Stimulated activated CD8-positive, alpha-beta memory T cell treated with anti-CD3 and anti-CD28 coated beads, Interleukin-7, amount 100 ng/mL, for 4 hours (primary cell): ENCODE data around the gene EID3.

ENCODE experiments used
- DNase-seq, 2 donors: peaks; one replicate each; pipeline ENCODE4 v3.0.0-alpha.2; 2020; ENCODE audit warnings: low read depth in 2 of 2

The EID3 gene

DNA sequence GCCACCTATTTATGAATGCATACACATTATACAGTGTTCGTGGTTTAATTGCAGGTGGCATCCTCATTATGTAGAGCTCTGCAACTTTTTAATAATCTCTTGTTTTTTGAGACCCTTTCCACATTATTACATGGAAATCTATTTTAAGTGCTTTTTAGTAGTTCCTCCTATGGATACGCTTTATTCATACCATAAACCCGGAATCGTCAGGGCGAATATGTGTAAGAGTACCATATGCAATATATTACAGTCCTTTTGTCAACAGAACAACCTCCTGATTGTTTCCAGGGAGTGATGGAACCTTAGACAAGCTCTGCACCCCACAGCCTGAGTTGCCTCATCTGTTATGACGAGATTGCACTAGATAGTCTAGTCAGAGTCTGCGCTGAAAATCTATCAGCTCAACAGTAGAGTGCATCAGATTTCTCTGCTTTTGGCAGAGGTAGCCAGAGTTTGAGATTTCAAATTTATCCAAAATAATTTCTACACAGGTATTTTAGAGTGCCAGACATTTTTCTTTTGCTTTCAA lies 33.6 kb downstream of the EID3 start:
- DNase-seq, result no peak

DNA sequence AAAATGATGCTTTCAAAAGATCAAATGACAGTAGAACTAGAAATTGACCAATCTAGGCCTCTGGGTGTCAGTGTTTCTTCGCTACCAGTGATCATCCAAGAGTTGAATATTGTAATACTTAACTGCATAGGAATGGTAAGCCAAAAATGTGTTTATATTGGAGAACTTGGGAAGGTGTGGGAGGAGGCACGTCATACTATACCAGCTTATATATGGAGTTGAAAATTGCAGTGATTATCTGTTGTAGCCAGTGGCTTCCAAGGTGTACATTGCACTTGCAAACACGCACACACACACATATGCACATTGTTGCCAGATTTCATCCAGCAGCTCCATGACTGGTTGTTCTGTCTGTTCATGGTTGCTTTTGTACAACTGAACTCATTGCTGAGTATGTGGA lies 36.1 kb downstream of the EID3 start:
- no peak for DNase-seq

DNA sequence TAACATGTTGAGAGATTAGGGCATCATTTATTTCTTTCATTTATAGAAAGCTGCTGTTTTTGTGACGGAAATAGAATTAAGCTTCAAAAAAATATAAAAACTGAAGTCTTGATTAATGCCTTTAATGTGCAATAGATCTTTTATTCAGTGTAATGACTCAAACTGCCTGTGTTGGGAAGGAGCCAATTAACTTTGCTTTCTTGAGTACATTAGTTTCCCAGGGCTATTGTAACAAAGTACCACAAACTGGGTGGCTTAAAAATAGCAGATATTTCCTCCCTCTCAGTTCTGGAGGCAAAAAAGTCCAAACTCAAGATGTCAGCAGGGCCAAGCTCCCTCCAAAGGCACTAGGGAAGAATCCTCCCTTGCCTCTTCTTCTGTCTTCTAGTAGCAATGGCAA lies 36.6 kb downstream of the EID3 start:
- no peak for DNase-seq

DNA sequence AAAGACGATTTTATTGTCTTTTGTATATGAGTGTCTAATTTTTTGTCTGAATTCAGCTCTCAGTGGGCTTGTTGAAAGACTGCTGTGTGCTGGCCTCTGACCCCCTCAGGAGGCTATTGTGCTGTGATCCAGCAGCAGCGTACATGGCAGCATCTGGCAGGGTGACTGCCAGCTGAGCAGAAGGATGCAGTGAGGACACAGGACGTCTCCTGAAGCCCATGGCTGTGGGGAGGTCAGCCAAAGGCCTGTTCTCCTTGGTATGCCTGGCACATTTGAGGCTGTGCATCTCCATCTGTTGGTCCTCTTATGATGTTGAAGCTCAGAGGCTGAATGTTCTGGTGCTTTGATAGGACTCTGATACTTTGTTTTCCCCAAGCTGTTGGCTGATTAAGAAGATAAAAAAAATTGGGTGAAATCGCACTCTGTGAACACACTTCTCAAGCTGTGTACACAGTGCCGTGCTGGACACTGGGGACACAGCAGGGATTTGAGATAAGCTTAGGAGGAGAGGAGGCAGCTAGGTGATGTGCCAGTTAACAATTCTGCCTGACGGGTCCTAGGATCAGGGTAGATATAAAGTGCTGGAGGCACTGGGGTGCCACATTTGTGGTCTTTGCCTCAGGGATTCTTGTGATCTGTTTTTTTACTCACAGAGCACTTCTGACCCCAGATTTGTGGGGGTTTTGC lies 37.5 kb downstream of the EID3 start:
- no peak for DNase-seq

DNA sequence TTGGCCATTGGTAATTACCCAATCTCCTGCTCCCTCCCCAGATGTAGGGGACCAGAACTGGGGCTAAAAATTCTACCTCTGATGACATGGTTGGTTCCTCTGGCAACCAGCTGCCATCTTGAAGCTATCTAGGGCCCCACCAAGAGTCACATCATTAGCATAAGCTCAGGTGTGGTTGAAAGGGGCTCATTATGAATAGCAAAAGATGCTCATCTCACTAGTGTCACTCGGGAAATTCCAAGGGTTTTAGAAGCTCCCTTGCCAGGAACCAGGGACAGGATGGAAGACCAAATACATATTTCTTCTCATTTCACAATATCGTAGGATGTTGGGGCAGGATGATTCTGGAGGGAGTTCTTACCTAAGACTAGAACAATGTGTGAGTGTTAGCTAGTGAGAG lies 38.6 kb downstream of the EID3 start:
- DNase-seq, result no peak

DNA sequence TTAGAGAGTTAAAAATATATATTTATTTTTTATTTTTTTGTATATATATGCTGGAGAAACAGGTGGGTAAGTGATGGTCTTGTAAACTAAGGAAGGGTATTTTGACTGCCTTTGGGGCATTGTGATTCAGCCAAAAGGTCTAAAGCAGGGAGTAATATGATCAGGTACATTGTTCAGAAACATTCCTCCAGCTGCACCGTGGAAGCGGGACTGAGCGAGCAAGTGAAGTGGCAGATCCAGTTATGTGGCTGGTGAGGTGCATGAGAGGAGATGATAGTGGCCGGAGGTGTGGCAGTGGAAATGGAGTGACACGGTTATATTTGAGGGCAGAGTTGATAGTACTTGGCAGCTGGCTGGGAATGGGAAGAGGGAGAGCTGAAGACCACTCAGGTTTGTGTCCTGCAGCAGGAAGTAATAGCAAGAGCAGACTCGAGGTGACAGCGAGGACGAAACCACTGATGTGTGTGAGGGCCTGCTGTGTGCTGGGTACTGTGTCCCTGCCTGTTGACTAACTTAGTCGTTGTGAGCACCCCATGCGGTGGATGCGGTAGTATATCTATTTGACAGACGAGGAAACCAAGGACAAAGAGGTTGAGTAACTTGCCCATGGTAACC lies 39.2 kb downstream of the EID3 start:
- no peak for DNase-seq

DNA sequence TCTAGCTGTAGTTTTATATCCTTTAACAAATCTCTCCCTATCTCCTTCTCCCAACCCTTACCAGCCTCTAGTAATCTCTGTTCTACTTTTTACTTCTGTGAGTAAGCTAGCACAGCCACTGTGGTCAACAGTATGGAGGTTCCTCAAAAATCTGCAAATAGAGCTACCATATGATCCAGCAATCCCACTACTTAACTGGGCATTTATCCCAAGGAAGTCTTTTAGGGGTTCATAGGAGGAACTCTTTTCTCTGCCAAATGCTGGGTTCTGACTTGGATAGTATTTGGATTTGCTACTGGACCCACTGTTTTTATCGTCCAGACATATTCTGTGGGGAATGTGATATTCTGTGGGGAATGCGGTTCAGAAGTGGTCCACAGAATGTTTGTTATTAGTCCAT lies 41.1 kb downstream of the EID3 start:
- DNase-seq, result no peak

DNA sequence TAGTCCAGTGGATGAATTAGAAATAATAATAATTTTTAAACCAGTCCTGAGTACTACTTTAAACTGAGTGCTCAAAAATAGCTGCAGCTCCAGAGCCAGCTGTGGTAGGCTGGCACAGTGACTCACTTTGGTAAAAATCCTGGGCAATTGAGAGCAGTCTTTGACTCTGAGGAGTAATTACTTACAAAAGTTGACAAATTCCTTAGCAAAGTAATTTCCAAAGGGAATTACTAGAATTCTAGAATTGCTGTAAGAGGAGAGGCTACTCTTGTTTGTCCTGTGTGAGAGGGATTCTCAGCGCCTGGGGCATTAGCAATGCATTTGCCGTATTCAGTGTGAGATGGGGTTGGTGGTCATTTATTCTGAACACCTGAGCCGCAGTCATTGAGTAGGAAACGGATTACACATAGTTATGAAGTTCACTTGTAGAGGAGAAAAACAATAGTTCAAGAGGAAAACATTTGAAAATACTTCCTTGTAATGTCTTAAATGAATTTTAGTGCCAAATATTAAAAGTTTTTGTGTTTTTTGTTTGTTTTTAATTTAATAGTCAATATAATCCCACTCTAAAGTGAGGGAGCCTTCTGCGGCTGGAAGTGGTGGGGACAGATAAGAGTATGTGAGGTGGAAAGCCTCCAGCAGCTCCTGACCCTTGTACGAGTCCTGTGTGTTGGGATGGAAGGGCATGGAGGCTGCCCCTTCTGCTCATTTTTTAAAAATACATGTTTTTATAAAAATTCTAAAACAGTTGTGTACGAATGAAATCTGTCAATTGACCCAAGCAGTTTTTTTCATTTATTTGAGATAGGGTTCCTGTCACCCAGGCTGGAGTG lies 41.9 kb downstream of the EID3 start:
- no peak for DNase-seq

DNA sequence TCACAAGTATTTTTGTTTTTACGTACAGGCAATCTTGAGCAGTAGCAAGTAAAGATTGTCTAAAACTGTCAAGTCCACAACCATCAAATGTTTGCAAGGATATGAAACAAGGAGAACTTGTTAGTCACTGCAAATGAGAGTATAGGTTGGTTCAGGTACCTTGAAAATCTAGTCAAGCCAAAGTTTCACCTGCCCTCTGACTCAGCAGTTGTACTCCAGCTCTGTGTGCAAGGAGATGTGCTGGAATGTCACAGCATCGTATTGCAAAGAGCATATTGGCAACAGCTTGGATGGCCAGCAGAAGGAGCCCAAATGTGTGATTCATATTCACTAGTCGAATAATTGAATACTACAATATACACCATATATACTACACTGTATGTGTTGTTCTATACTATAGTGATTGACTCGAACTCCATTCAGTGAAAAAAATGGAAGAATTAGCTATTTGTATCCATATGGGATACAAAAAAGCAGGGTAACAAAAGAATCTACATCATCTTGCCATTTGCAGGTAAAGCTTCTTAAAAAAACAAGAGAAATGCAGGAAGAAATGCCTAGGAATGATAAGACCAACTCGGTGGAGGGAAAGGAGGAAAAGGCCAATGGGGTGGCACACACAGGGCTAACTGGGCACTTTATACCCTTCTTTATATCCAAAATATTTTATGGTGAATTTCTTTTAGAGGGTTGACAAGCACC lies 44.0 kb downstream of the EID3 start:
- DNase-seq, result no peak

DNA sequence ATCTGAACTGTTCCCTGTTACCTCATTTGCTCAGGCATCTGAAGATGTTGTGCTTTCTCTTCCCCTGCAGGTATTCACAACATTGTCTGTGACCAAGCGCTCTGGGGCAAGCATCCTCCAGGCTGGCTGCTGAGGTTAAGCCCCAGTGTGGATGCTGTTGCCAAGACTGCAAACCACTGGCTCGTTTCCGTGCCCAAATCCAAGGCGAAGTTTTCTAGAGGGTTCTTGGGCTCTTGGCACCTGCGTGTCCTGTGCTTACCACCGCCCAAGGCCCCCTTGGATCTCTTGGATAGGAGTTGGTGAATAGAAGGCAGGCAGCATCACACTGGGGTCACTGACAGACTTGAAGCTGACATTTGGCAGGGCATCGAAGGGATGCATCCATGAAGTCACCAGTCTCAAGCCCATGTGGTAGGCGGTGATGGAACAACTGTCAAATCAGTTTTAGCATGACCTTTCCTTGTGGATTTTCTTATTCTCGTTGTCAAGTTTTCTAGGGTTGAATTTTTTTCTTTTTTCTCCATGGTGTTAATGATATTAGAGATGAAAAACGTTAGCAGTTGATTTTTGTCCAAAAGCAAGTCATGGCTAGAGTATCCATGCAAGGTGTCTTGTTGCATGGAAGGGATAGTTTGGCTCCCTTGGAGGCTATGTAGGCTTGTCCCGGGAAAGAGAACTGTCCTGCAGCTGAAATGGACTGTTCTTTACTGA lies 44.9 kb downstream of the EID3 start:
- no peak for DNase-seq

DNA sequence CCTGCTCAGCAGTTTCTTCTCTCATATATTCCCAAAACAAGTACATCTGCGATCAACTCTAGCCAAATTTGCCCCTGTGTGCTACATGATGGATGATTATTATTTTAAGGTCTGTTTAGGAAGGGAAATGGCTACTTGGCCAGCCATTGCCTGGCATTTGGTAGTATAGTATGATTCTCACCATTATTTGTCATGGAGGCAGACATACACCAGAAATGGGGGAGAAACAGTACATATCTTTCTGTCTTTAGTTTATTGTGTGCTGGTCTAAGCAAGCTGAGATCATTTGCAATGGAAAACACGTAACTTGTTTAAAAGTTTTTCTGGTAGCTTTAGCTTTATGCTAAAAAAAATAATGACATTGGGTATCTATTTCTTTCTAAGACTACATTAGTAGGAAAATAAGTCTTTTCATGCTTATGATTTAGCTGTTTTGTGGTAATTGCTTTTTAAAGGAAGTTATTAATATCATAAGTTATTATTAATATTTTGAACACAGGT lies 45.5 kb downstream of the EID3 start:
- no peak for DNase-seq

DNA sequence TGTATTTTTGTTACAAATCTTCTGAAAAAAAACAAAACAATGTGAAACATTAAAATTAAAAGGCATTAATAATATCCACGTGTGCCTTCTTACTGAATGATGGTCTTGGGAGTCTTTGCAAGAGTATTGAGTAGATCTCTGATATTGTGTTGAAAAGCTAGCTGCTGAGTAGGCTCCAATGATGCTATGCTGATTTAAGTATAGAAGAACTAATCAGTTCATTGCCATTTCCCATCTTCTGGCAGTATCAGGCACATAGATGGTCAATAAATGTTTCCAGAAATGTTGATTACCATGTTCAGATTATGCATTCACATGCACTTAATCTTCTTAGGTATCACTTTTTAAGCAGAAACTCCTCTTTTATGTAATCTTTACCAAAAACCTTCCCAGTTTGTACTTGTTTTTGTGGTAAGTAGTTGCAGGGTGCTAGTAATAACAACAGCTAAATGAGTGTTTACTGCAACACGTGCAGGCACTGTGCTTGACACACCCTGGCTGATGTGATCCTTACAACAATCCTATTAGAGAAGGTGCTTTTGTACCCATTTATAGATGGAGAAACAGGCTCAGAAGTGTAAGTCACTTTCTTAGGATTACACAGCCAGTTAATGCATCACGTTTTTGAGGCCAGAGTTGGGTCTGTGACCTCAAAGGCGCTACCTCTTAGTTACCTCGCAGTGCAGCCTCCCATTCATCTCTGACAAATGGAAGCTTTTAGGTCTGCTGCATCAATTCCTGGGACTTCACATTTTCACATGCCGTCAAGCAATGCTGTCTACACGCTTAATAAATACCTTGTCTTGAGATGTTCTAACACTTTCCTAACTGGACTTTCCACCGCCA lies 46.9 kb downstream of the EID3 start:
- no peak for DNase-seq

DNA sequence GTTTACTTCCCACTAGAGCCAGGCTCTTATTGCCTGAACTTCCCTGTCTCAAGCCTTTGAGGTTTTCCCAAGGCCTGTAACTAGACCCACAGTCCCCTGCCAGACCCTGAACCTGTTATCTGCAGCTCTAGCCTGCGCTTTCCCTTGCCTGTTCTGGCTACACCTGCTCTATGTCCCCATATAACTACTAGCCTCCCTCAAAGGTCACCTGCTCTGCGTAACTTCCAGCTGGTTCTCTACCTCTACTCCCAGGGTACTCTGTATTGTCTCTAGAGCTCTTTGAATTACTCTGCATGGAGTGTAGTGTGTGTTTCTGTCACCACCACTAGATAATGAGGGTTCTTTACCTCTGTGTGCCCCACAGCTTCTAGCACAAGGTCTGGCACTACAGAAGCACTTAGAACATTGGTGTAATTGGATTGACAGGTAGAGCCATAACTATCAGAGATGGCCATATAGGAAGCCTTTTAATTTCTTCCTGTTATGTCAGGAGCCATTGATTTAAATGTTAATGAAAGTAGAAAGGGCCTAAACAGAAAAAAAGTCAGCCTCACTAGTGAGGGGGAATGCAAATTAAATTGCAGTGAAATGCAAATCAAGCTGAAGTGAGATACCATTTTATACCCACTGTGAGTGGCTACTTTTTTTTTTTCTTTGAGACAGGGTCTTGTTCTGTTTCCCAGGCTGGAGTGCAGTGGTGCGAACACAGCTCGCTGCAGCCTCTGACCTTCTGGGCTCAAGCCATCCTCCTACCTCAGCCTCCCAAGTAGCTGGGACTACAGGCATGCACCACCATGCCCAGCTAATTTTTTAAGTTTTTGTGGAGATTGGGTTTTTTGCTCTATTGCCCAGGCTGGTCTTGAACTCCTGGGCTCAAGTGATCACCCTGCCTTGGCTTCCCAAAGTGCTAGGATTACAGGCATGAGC lies 47.8 kb downstream of the EID3 start:
- no peak for DNase-seq

DNA sequence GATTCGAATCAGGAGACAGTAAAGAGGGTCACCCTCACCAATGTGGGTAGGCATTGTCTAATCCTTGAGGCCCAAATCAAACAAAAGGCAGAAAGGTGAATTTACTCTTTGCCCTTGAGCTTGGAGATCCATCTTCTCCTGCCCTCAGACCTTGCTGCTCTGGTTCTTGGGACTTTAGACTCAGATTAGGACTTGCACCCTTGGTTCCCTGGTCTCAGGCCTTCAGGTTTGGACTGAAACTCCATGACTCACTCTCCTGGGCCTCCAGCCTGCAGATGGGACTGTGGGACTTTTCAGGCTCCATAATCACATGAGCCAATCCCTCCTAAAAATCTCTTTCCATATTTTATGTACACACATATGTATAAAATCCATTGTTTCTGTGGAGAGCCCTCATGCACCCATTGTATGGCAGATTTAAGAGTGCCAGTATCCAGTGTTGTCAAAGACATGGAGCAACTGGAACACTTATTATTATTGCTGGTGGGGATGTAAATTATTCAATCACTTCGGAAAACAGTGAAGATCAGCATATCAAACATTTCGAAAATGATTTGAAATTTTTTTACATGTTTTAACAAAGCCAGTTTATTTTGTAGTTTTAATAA lies 48.7 kb downstream of the EID3 start:
- DNase-seq, result no peak

DNA sequence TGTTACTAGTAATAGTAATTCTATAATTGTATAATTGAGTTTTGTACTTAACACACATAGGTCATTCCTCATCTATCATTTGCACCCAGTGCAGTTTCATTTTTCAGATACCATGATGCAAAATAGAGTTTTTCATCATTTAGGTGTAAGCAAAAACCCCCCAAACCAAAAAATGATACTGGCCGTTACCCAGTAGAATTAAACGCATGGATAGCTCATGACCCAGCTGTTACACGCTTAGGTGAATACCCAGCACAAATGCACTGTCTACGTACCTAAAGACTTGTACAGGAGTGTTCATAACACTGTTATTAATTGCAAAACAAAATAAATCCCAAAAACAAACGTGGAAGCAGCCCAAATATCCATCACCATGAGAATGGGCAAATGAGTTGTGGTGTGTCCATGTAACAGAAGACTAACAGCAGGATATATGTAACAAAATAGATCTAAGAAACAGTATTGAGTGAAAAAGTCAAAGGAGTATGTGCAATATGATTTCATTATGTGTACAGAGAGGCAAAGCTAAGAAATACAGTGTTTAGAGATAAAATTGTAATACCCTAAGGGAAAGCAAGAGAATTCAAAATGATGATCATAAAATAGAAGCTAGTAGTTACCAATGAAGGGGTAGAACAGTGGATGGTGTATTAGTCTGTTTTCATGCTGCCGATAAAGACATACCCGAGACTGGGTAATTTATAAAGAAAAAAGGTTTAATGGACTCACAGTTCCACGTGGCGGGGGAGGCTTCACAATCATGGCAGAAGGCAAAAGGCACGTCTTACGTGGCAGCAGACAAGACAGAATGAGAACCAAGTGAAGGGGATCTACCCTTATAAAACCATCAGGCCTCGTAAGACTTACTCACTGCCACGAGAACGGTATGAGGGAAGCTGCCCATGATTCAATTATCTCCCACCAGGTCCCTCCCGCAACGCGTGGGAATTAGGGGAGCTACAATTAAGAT lies 49.8 kb downstream of the EID3 start:
- no peak for DNase-seq

DNA sequence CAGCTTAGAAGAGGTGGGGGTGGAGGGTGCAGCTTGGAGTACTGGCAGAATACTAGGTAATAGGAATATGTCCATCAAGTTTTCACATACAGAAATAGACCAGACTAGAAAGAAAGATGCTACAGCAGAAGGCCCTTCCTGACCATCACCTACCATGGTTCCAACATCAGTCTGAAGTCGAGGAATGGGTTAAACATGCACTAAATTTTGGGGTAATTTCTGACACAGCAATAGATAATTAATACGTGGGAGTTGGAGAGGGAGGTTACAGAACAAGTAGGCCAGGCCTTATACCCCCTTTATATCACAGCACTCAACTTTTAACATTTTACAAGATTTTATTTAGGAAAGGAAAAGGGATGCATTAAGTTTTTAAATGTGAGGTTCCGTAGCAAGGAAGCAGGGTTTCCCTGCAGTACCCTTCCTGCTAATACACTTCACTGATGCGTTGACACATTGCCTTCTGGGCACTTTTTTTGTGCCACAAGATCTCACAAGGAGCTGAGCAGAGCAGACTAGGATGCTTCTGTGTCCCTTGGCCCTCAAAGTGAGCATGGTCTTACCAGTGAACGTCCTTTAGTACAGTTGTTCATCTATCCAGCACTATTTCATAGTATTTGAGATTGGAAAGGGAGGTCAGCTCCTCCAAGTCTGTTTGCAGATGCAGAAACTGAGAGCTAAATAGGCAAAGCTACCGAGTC lies 50.8 kb downstream of the EID3 start:
- DNase-seq, result no peak
